ENCODE results near the gene SFPQ. TPM values are rescaled to one million over a fixed set of nuclear protein-coding genes. Genes with fewer than 3 reads are reported as not detected.

Gene SFPQ
- total RNA-seq, 1 experiment from 2014 or later: 299 TPM

DNA sequence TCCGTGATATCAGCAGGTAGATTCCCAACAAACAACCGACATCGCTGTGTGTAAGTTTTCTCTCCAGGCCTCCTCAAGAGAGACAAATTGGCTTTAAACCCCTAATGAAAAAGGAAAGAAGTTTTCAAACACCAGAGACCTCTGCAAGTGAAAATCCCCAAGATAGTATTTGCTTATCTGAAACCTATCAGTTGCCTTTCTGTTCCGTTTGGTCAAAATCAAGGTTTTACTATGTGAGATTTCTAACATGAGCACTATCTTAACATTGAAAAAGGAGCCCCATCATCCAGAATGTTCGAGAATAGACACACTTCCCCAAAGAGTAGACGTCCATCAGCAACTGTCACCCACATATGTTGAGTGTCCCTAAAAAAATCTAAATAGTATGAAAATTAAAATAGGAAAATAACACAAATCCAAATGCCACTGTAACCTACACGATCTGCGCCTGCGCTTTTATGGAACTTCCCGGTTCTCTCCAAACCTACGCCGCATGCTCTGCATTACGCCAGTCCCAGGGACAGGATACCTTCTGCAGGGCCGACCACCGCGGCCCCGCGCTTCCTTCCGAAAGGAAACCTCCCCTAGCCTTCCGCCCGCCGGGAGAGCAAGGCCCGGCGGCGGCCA, 1.4 kb downstream of the SFPQ start:
- CTCF ChIA-PET: no interaction called here
- TF ChIP-seq, protein P1, sequence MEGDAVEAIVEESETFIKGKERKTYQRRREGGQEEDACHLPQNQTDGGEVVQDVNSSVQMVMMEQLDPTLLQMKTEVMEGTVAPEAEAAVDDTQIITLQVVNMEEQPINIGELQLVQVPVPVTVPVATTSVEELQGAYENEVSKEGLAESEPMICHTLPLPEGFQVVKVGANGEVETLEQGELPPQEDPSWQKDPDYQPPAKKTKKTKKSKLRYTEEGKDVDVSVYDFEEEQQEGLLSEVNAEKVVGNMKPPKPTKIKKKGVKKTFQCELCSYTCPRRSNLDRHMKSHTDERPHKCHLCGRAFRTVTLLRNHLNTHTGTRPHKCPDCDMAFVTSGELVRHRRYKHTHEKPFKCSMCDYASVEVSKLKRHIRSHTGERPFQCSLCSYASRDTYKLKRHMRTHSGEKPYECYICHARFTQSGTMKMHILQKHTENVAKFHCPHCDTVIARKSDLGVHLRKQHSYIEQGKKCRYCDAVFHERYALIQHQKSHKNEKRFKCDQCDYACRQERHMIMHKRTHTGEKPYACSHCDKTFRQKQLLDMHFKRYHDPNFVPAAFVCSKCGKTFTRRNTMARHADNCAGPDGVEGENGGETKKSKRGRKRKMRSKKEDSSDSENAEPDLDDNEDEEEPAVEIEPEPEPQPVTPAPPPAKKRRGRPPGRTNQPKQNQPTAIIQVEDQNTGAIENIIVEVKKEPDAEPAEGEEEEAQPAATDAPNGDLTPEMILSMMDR (conservative IDR thresholded peaks at IDR 0.05): no peak
- TF ChIP-seq EZH2 (IDR thresholded peaks at IDR 0.05; ENCODE audit: low read depth): no peak
- Histone ChIP-seq H3K4me1 (replicated peaks; ENCODE audit: insufficient read depth) (peaks cover 25% of the 10 kb centered on the region), H2AFZ (no peak overlapping the region), H3K79me2 (ENCODE audit: low read depth) (peaks cover 64% of the 10 kb centered on the region), H3K9me3 (ENCODE audit: insufficient read depth, low read depth) (no peaks in the 10 kb centered on the region), H3K27ac (no peak overlapping the region; the same call in 1 of the 2 replicates), H3F3A (ENCODE audit: insufficient read depth, low read depth) (peaks cover 58% of the 10 kb centered on the region), H3K9me2 (ENCODE audit: insufficient read depth) (no peaks in the 10 kb centered on the region), H3K36me3 (ENCODE audit: low read depth) (peaks cover 48% of the 10 kb centered on the region), H3K4me3 (peak overlapping the region; percentile 98), H3K27me3 (ENCODE audit: insufficient read depth, low read depth) (no peaks in the 10 kb centered on the region), H3K4me2 (peak overlapping the region; percentile 97), H4K20me1 (ENCODE audit: insufficient read depth) (peaks cover 53% of the 10 kb centered on the region)
- POLR2A ChIA-PET (ENCODE audit: unreplicated experiment): no interaction called here
- peak in 1 of 2 experiments; percentile 36 for DNase-seq
- TSS peak; percentile 32 for BruUV-seq (replicated peaks)
- intact Hi-C loops (cut with micrococcal nuclease; ENCODE audit: unreplicated experiment): loop anchor here (2.0 to 5.0 kb wide), 4 partner anchors 77 to 366 kb away; partner anchors contain the start of genes KIAA0319L, NCDN, ZMYM4 and ZMYM6

DNA sequence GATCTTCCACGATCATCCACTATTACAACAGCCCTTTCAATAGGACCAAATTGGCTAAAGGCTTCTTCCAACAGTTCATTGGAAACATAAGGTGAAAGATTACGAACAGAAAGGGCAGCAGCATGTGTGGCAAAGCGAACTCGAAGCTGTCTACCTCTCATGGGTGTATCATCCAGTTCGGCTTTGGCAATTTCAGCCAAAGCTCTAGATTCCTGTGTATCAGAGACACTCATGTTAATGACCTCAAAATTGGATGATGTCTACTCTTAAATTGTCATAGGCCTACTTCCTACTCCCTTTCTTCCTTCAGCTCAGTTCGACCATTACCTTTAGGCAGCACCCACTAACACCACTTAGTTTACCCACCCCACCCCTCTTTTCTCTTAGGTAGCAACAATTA, 2.2 kb downstream of the SFPQ start:
- Histone ChIP-seq H3K4me1 (replicated peaks; ENCODE audit: insufficient read depth) (peaks cover 25% of the 10 kb centered on the region), H3F3A (ENCODE audit: insufficient read depth, low read depth) (peaks cover 66% of the 10 kb centered on the region), H3K27me3 (ENCODE audit: insufficient read depth, low read depth) (no peaks in the 10 kb centered on the region), H3K36me3 (ENCODE audit: low read depth) (peaks cover 56% of the 10 kb centered on the region), H3K9me2 (ENCODE audit: insufficient read depth) (no peaks in the 10 kb centered on the region), H3K4me3 (peak overlapping the region; percentile 98), H3K79me2 (ENCODE audit: low read depth) (peaks cover 72% of the 10 kb centered on the region), H3K9me3 (ENCODE audit: insufficient read depth, low read depth) (no peaks in the 10 kb centered on the region), H3K4me2 (peak overlapping the region; percentile 97), H4K20me1 (ENCODE audit: insufficient read depth) (peaks cover 61% of the 10 kb centered on the region), H2AFZ (no peak overlapping the region), H3K27ac (no peak overlapping the region)
- intact Hi-C loops (cut with micrococcal nuclease; ENCODE audit: unreplicated experiment): loop anchor here (5.0 kb wide), 3 partner anchors 97 to 367 kb away; partner anchors contain the start of genes KIAA0319L, NCDN and ZMYM6
- no TSS peak for BruUV-seq (replicated peaks)
- ChIA-PET POLR2A (ENCODE audit: unreplicated experiment) (no interaction called here), CTCF (no interaction called here)
- no peak for TF ChIP-seq EZH2 (IDR thresholded peaks at IDR 0.05; ENCODE audit: low read depth)
- DNase-seq: peak in 1 of 2 experiments; percentile 35

DNA sequence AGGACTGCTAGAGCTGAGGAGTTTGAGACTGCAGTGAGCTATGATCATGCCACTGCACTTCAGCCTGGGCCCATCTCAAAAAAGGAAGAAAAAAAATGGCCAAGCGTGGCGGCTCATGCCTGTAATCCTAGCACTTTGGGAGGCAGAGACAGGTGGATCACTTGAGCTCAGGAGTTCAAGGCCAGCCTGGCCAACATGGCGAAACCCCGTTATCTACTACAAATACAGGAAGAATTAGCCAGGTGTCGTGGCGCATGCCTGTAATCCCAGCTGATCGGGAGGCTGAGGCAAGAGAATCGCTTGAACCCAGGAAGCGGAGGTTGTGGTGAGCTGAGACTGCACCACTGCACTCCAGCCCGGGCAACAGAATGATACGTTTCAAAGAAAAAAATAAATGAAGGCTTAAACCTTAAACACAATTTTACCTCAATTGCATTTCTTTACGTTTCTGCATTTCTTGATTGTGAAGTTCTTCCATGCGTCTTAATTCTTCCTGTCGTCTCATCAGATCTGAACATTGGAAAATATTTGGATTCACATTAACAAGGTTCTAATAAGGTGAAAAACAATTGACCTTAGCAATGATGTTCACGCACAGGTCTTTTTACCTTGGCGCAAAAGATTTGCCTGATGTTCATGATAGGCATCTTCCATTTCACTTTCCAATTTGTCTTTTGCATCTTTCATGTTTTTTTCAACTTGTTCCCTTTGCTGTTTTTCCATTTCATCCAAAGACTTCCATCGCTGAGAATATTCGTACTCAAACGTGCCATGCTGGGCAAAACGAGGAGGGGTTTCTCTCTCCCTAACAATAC, 4.2 kb downstream of the SFPQ start:
- no peaks in the 10 kb centered on the region for H3K9me2 ChIP-seq (ENCODE audit: insufficient read depth)
- TF ChIP-seq EZH2 (IDR thresholded peaks at IDR 0.05; ENCODE audit: low read depth): no peak
- TF ChIP-seq, protein P1 (conservative IDR thresholded peaks at IDR 0.05): no peak
- H4K20me1 ChIP-seq (ENCODE audit: insufficient read depth): peaks cover 81% of the 10 kb centered on the region
- no peak overlapping the region for H2AFZ ChIP-seq
- peaks cover 76% of the 10 kb centered on the region for H3K36me3 ChIP-seq (ENCODE audit: low read depth)
- H3K27ac ChIP-seq: no peak overlapping the region
- H3F3A ChIP-seq (ENCODE audit: insufficient read depth, low read depth): peaks cover 85% of the 10 kb centered on the region
- peaks cover 25% of the 10 kb centered on the region for H3K4me1 ChIP-seq (replicated peaks; ENCODE audit: insufficient read depth)
- H3K79me2 ChIP-seq (ENCODE audit: low read depth): peaks cover 92% of the 10 kb centered on the region
- no peak overlapping the region; the same call in 1 of the 2 replicates for H3K4me3 ChIP-seq
- intact Hi-C loops (cut with micrococcal nuclease; ENCODE audit: unreplicated experiment): no loop called here
- peak overlapping the region; percentile 97; the same call in 1 of the 2 replicates for H3K4me2 ChIP-seq
- no peaks in the 10 kb centered on the region for H3K27me3 ChIP-seq (ENCODE audit: insufficient read depth, low read depth)
- POLR2A ChIA-PET (ENCODE audit: unreplicated experiment): no interaction called here
- no TSS peak for BruUV-seq (replicated peaks)
- CTCF ChIA-PET: no interaction called here
- no peak for DNase-seq
- H3K9me3 ChIP-seq (ENCODE audit: insufficient read depth, low read depth): no peaks in the 10 kb centered on the region
